HG02973 (cell line): ENCODE measurements around the gene SUSD4.

Experiments used
- ATAC-seq: cut with Tn5 transposase; IDR thresholded peaks from one replicate; pipeline ENCODE4 v1.9.1; 2021; ENCODE audit warnings: moderate library complexity; ENCODE audit not compliant: unreplicated experiment

SUSD4 gene

GRCh38 chr1:223331301-223331700, 32.7 kb downstream of the SUSD4 start:
- no peak for ATAC-seq

GRCh38 chr1:223330466-223330865, 33.5 kb downstream of the SUSD4 start:
- no peak for ATAC-seq

GRCh38 chr1:223329664-223330415, 34.1 kb downstream of the SUSD4 start:
- ATAC-seq: no peak

- no peak for ATAC-seq
Measured at GRCh38 chr1:223329252-223329651, 34.7 kb downstream of the SUSD4 start.

GRCh38 chr1:223328566-223328965, 35.4 kb downstream of the SUSD4 start:
- ATAC-seq: no peak

GRCh38 chr1:223326776-223327175, 37.2 kb downstream of the SUSD4 start:
- ATAC-seq: no peak

GRCh38 chr1:223323491-223324484, 40.2 kb downstream of the SUSD4 start:
- no peak for ATAC-seq

GRCh38 chr1:223322868-223323267, 41.1 kb downstream of the SUSD4 start:
- no peak for ATAC-seq

GRCh38 chr1:223320959-223321358, 43.0 kb downstream of the SUSD4 start:
- no peak for ATAC-seq

- no peak for ATAC-seq
Measured at GRCh38 chr1:223319905-223320580, 43.9 kb downstream of the SUSD4 start.

GRCh38 chr1:223319398-223319797, 44.6 kb downstream of the SUSD4 start:
- no peak for ATAC-seq

- no peak for ATAC-seq
Measured at GRCh38 chr1:223316082-223316481, 47.9 kb downstream of the SUSD4 start.

GRCh38 chr1:223315665-223316064, 48.3 kb downstream of the SUSD4 start:
- no peak for ATAC-seq

- ATAC-seq: no peak
Measured at GRCh38 chr1:223313415-223313754, 50.6 kb downstream of the SUSD4 start.

- ATAC-seq: no peak
Measured at GRCh38 chr1:223312705-223313414, 51.1 kb downstream of the SUSD4 start.

- no peak for ATAC-seq
Measured at GRCh38 chr1:223312273-223312672, 51.7 kb downstream of the SUSD4 start.

- no peak for ATAC-seq
Measured at GRCh38 chr1:223311826-223312225, 52.1 kb downstream of the SUSD4 start.

GRCh38 chr1:223308136-223308535, 55.8 kb downstream of the SUSD4 start:
- ATAC-seq: no peak

GRCh38 chr1:223307544-223307943, 56.4 kb downstream of the SUSD4 start:
- no peak for ATAC-seq

- no peak for ATAC-seq
Measured at GRCh38 chr1:223304931-223305330, 59.0 kb downstream of the SUSD4 start.

- no peak for ATAC-seq
Measured at GRCh38 chr1:223301371-223301770, 62.6 kb downstream of the SUSD4 start.
